ENCODE results near the gene UNC119. TPM values are rescaled to one million over a fixed set of nuclear protein-coding genes. Genes with fewer than 3 reads are reported as not detected.

Gene UNC119
- total RNA-seq, 1 experiment from 2014 or later: 44.7 TPM

DNA sequence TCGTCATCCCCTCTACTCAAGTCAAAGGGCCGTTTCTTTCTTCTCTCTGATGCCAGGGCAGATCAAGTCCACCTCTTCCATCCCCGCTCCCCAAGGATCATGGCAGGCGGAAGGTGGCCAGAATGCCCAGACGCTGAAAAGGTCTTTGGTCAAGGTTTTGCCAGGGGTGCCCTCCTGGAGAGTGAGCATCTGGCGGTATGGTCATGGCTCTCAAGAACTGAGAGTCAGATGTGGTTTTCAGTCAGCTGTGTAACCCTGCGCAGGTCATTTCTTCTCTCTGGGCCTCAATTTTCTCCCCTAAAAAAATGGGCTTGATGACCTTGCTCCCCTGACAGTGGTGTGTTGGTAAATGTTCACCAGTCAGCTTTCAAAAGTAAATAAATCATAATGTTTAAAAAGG lies 33.8 kb downstream of the UNC119 start:
- POLR2A ChIA-PET: no interaction called here
- Histone ChIP-seq H3K9me3 (ENCODE audit: control insufficient read depth, insufficient read depth, low read depth, low read length) (no peaks in the 10 kb centered on the region), H3K36me3 (ENCODE audit: control insufficient read depth, insufficient read depth, low read length) (no peaks in the 10 kb centered on the region), H3K27me3 (ENCODE audit: control insufficient read depth, insufficient read depth, low read length) (peaks cover 2% of the 10 kb centered on the region; the same call in 1 of the 2 replicates), H3K4me3 (ENCODE audit: low read depth in 2 of 2, low read length in 2 of 2) (no peak overlapping the region), H3K4me1 (ENCODE audit: control insufficient read depth, insufficient read depth, low read length) (no peaks in the 10 kb centered on the region), H3K27ac (ENCODE audit: low read length) (no peak overlapping the region)
- DNase-seq (ENCODE audit: low read depth, low spot score): no peak
- CTCF ChIA-PET: no interaction called here
- TF ChIP-seq, protein P1, sequence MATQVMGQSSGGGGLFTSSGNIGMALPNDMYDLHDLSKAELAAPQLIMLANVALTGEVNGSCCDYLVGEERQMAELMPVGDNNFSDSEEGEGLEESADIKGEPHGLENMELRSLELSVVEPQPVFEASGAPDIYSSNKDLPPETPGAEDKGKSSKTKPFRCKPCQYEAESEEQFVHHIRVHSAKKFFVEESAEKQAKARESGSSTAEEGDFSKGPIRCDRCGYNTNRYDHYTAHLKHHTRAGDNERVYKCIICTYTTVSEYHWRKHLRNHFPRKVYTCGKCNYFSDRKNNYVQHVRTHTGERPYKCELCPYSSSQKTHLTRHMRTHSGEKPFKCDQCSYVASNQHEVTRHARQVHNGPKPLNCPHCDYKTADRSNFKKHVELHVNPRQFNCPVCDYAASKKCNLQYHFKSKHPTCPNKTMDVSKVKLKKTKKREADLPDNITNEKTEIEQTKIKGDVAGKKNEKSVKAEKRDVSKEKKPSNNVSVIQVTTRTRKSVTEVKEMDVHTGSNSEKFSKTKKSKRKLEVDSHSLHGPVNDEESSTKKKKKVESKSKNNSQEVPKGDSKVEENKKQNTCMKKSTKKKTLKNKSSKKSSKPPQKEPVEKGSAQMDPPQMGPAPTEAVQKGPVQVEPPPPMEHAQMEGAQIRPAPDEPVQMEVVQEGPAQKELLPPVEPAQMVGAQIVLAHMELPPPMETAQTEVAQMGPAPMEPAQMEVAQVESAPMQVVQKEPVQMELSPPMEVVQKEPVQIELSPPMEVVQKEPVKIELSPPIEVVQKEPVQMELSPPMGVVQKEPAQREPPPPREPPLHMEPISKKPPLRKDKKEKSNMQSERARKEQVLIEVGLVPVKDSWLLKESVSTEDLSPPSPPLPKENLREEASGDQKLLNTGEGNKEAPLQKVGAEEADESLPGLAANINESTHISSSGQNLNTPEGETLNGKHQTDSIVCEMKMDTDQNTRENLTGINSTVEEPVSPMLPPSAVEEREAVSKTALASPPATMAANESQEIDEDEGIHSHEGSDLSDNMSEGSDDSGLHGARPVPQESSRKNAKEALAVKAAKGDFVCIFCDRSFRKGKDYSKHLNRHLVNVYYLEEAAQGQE (IDR thresholded peaks at IDR 0.05; ENCODE audit: insufficient read depth in 1 of 2, low read depth in 2 of 2, low read length in 1 of 2): no peak
- no peak for TF ChIP-seq TCF7L2 (IDR thresholded peaks at IDR 0.05; ENCODE audit: low read depth, low read length)
- TF ChIP-seq SIN3A (IDR thresholded peaks at IDR 0.05; ENCODE audit: borderline replicate concordance, insufficient read depth, low read depth, low read length): no peak
- TF ChIP-seq, protein P2, sequence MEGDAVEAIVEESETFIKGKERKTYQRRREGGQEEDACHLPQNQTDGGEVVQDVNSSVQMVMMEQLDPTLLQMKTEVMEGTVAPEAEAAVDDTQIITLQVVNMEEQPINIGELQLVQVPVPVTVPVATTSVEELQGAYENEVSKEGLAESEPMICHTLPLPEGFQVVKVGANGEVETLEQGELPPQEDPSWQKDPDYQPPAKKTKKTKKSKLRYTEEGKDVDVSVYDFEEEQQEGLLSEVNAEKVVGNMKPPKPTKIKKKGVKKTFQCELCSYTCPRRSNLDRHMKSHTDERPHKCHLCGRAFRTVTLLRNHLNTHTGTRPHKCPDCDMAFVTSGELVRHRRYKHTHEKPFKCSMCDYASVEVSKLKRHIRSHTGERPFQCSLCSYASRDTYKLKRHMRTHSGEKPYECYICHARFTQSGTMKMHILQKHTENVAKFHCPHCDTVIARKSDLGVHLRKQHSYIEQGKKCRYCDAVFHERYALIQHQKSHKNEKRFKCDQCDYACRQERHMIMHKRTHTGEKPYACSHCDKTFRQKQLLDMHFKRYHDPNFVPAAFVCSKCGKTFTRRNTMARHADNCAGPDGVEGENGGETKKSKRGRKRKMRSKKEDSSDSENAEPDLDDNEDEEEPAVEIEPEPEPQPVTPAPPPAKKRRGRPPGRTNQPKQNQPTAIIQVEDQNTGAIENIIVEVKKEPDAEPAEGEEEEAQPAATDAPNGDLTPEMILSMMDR (IDR thresholded peaks at IDR 0.05): no peak
- TF ChIP-seq POLR2AphosphoS5 (IDR thresholded peaks at IDR 0.05; ENCODE audit: low read depth, low read length): no peak
- in situ Hi-C loops (cut with HindIII; ENCODE audit: low pct_unique_long_range_greater_than_20kb, low sequenced_read_pairs) (no loop called here), intact Hi-C loops (cut with micrococcal nuclease; ENCODE audit: unreplicated experiment) (no loop called here)
- no TSS peak for BruUV-seq (replicated peaks)
- ATAC-seq: no peak

- intact Hi-C loops (cut with micrococcal nuclease; ENCODE audit: unreplicated experiment): no loop called here
- H3K4me3 ChIP-seq (ENCODE audit: low read depth in 2 of 2, low read length in 2 of 2): no peak overlapping the region
- TF ChIP-seq, protein P2 (IDR thresholded peaks at IDR 0.05): no peak
- TF ChIP-seq, protein P1 (IDR thresholded peaks at IDR 0.05; ENCODE audit: insufficient read depth in 1 of 2, low read depth in 2 of 2, low read length in 1 of 2): no peak
- TF ChIP-seq TCF7L2 (IDR thresholded peaks at IDR 0.05; ENCODE audit: low read depth, low read length): no peak
- TF ChIP-seq SIN3A (IDR thresholded peaks at IDR 0.05; ENCODE audit: borderline replicate concordance, insufficient read depth, low read depth, low read length): no peak
- TF ChIP-seq POLR2AphosphoS5 (IDR thresholded peaks at IDR 0.05; ENCODE audit: low read depth, low read length): no peak
- ATAC-seq (no peak), DNase-seq (ENCODE audit: low read depth, low spot score) (no peak)
- no peaks in the 10 kb centered on the region for H3K4me1 ChIP-seq (ENCODE audit: control insufficient read depth, insufficient read depth, low read length)
- H3K36me3 ChIP-seq (ENCODE audit: control insufficient read depth, insufficient read depth, low read length): no peaks in the 10 kb centered on the region
- ChIA-PET POLR2A (no interaction called here), CTCF (no interaction called here)
- no peak overlapping the region for H3K27ac ChIP-seq (ENCODE audit: low read length)
- in situ Hi-C loops (cut with HindIII; ENCODE audit: low pct_unique_long_range_greater_than_20kb, low sequenced_read_pairs): no loop called here
- no TSS peak for BruUV-seq (replicated peaks)
- no peaks in the 10 kb centered on the region for H3K9me3 ChIP-seq (ENCODE audit: control insufficient read depth, insufficient read depth, low read depth, low read length)
- H3K27me3 ChIP-seq (ENCODE audit: control insufficient read depth, insufficient read depth, low read length): peaks cover 2% of the 10 kb centered on the region; the same call in 1 of the 2 replicates
Observed at GRCh38 chr17:28518132-28518531, 34.3 kb downstream of the UNC119 start.
